KMS-11 (cell line): ENCODE data around the gene CCDC154.

Experiments used
- H2AFZ ChIP-seq: fragments of 200-600 bp; sonication (generic); 2 replicates; pipeline ENCODE4 v1.6.1; 2016; ENCODE audit warnings: antibody characterized with exemption, mixed run types, low read depth
- H3K27ac ChIP-seq: fragments of 200-600 bp; sonication (generic); 2 replicates; pipeline ENCODE4 v1.6.1; 2016; ENCODE audit warnings: mild to moderate bottlenecking, mixed run types
- H3K27me3 ChIP-seq: fragments of 200-600 bp; sonication (generic); 2 replicates; pipeline ENCODE4 v1.6.1; 2017; ENCODE audit warnings: mild to moderate bottlenecking, low read depth, mixed run types, moderate library complexity; ENCODE audit not compliant: insufficient read depth
- H3K36me3 ChIP-seq: fragments of 200-600 bp; sonication (generic); 2 replicates; pipeline ENCODE4 v1.6.1; 2017; ENCODE audit warnings: mild to moderate bottlenecking, mixed run types; ENCODE audit not compliant: insufficient read depth
- H3K4me1 ChIP-seq: fragments of 200-600 bp; sonication (generic); 2 replicates; pipeline ENCODE4 v1.6.1; 2016; ENCODE audit warnings: mild to moderate bottlenecking, low read depth, mixed run types; ENCODE audit not compliant: poor library complexity, severe bottlenecking
- H3K4me2 ChIP-seq: fragments of 200-600 bp; sonication (generic); 2 replicates; pipeline ENCODE4 v1.7.0; 2016; ENCODE audit warnings: mild to moderate bottlenecking, mixed run types
- H3K4me3 ChIP-seq: fragments of 200-600 bp; sonication (generic); IDR thresholded peaks from 2 replicates; pipeline ENCODE4 v1.6.1; 2017; ENCODE audit warnings: low read depth, low read length, mixed read lengths; ENCODE audit not compliant: insufficient read depth
- H3K79me2 ChIP-seq: fragments of 200-600 bp; sonication (generic); 2 replicates; pipeline ENCODE4 v1.6.1; 2016; ENCODE audit warnings: low read depth, mixed run types; ENCODE audit not compliant: insufficient read depth
- H3K9ac ChIP-seq: fragments of 200-600 bp; sonication (generic); 2 replicates; pipeline ENCODE4 v1.6.1; 2016; ENCODE audit warnings: mild to moderate bottlenecking, mixed run types
- H4K20me1 ChIP-seq: fragments of 200-600 bp; sonication (generic); 2 replicates; pipeline ENCODE4 v1.6.1; 2016; ENCODE audit warnings: mild to moderate bottlenecking, mixed run types; ENCODE audit not compliant: insufficient read depth
- TF ChIP-seq, protein P1 (sequence below): fragments of 200-600 bp; sonication (generic); conservative IDR thresholded peaks from 2 replicates; pipeline ENCODE4 v1.6.1; 2017; ENCODE audit warnings: low read depth, mild to moderate bottlenecking, antibody characterized with exemption, low read length, moderate library complexity, mixed read lengths

Gene CCDC154

DNA sequence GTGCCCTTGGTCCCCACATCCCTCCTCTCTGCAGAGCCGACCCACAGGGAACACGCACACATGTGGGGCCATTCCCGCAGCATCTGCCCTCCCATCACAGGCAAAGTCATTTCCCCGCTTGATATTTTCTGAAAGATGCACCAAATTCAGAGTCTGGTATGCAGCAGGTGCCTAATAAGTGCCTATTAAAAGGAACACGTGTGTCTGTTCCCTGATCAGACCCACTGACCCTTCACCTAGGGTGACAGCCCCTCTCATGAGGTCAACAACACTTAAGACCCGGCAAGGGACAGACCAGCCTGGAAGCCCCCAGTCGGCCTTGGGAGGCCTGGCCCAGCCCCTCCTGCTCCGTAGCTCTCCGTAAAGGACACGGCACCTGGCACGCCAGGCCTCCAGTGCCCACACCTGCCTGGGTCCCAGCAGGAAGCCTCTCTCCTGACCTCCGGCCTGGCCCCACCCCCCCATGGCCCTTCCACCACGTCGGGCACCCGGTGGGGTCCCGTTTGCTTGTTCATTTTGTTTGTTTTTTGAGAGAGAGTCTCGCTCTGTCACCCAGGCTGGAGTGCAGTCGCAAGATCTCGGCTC is 49.9 kb downstream of the CCDC154 start:
- Histone ChIP-seq H3K4me2 (no peak overlapping the region), H3K27ac (no peak overlapping the region), H3K79me2 (no peaks in the 10 kb centered on the region), H3K4me1 (no peaks in the 10 kb centered on the region), H4K20me1 (no peaks in the 10 kb centered on the region), H3K36me3 (no peaks in the 10 kb centered on the region), H3K4me3 (no peak overlapping the region), H3K27me3 (no peaks in the 10 kb centered on the region), H2AFZ (no peak overlapping the region), H3K9ac (no peak overlapping the region)
- TF ChIP-seq, protein P1, sequence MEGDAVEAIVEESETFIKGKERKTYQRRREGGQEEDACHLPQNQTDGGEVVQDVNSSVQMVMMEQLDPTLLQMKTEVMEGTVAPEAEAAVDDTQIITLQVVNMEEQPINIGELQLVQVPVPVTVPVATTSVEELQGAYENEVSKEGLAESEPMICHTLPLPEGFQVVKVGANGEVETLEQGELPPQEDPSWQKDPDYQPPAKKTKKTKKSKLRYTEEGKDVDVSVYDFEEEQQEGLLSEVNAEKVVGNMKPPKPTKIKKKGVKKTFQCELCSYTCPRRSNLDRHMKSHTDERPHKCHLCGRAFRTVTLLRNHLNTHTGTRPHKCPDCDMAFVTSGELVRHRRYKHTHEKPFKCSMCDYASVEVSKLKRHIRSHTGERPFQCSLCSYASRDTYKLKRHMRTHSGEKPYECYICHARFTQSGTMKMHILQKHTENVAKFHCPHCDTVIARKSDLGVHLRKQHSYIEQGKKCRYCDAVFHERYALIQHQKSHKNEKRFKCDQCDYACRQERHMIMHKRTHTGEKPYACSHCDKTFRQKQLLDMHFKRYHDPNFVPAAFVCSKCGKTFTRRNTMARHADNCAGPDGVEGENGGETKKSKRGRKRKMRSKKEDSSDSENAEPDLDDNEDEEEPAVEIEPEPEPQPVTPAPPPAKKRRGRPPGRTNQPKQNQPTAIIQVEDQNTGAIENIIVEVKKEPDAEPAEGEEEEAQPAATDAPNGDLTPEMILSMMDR, result no peak

DNA sequence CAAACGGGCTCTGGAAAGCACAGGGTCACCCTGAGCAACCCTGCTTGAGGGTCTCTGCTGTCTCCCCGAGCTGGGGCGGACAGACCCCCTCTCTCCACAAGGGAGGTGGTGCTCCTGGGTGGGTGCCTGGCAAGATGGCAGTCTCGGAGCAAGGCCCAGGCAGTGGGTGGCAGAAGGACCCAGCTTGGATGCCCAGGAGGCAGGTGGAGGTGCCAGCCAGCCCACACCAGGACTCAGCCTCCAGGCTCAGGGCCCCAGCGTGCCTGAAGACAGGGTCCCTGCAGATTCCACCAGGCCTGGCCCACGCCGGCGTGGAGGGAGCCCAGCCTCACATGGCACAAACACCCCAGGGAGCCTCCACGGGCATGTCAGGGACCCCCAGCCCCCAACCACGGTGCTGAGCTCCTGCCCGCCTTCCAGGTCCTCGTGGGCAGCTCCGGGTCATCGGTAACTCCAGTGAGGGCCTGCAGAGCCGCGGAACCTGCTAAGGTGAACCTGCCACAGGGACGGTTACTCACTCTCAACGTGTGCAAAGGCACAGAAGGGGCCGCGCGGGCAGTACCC is 50.7 kb downstream of the CCDC154 start:
- H3K36me3 ChIP-seq, result no peaks in the 10 kb centered on the region
- no peak overlapping the region for H3K27ac ChIP-seq
- TF ChIP-seq, protein P1, result no peak
- H3K27me3 ChIP-seq, result no peaks in the 10 kb centered on the region
- no peaks in the 10 kb centered on the region for H3K4me1 ChIP-seq
- no peak overlapping the region for H3K4me3 ChIP-seq
- H3K9ac ChIP-seq, result no peak overlapping the region
- no peaks in the 10 kb centered on the region for H4K20me1 ChIP-seq
- no peak overlapping the region for H3K4me2 ChIP-seq
- H2AFZ ChIP-seq, result no peak overlapping the region
- no peaks in the 10 kb centered on the region for H3K79me2 ChIP-seq

DNA sequence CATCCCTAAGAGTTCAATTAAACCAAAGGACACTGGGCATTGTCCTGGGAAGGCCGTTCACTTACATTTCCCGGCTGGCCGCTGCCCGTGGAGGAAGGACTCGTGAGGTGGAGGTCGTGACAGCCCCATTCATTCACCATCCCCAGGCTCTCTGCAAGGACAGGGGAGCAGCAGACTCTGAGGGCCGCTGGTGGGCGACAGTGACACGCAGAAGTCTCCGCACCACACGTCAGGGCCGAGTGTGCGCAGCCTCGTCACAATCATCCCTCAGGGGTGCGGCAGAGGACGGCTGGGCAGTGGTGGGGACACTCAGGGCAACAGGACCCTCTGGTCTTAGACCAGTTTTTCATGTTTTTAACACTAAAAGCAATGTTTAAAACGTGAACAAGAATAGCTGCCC is 51.5 kb downstream of the CCDC154 start:
- TF ChIP-seq, protein P1, result no peak
- no peaks in the 10 kb centered on the region for H3K36me3 ChIP-seq
- no peak overlapping the region for H3K4me2 ChIP-seq

DNA sequence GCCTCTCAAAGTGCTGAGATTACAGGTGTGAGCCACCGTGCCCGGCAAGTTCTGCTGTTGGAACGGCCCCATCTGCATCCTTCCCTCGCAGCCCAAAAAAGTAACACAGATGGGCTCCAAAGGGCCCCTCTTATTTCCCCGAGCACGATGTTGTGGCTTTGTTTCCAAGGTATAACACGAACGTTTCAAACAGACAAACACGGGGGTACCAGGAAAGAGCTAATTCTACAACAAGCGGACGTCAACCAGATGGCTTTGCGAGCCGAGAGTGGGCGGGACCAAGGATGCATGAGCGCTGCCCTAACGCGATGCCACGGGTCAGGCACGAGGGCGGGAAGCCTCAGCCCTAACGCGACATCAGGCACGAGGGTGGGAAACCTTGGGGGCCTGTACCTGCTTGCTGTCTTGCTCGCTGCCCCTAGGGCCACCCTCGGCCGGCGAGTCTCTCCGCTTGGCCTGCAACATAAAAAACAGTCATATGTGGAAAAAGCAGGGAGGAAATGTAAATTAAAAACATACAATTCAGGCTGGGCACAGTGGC is 54.0 kb downstream of the CCDC154 start:
- Histone ChIP-seq H3K27ac (no peak overlapping the region), H3K9ac (no peak overlapping the region), H3K4me2 (no peak overlapping the region)

More for the DNA sequence above, 51.5 kb downstream of the CCDC154 start:
- Histone ChIP-seq H3K79me2 (no peaks in the 10 kb centered on the region), H2AFZ (no peak overlapping the region), H3K9ac (no peak overlapping the region), H3K4me3 (no peak overlapping the region), H4K20me1 (no peaks in the 10 kb centered on the region), H3K27me3 (no peaks in the 10 kb centered on the region), H3K4me1 (no peaks in the 10 kb centered on the region), H3K27ac (no peak overlapping the region)

More for the DNA sequence above, 54.0 kb downstream of the CCDC154 start:
- H3K36me3 ChIP-seq, result no peaks in the 10 kb centered on the region
- H3K79me2 ChIP-seq, result no peaks in the 10 kb centered on the region
- no peaks in the 10 kb centered on the region for H3K27me3 ChIP-seq
- no peak overlapping the region for H3K4me3 ChIP-seq
- H4K20me1 ChIP-seq, result no peaks in the 10 kb centered on the region
- H3K4me1 ChIP-seq, result no peaks in the 10 kb centered on the region
- TF ChIP-seq, protein P1, result no peak
- H2AFZ ChIP-seq, result no peak overlapping the region
